ENCODE data around the gene NFKBIE.
"Not testable (repeated sequence)": the region's sequence is repeated elsewhere in the genome, so short reads cannot be mapped to it uniquely, and the experiment has no call there.

Gene NFKBIE

DNA sequence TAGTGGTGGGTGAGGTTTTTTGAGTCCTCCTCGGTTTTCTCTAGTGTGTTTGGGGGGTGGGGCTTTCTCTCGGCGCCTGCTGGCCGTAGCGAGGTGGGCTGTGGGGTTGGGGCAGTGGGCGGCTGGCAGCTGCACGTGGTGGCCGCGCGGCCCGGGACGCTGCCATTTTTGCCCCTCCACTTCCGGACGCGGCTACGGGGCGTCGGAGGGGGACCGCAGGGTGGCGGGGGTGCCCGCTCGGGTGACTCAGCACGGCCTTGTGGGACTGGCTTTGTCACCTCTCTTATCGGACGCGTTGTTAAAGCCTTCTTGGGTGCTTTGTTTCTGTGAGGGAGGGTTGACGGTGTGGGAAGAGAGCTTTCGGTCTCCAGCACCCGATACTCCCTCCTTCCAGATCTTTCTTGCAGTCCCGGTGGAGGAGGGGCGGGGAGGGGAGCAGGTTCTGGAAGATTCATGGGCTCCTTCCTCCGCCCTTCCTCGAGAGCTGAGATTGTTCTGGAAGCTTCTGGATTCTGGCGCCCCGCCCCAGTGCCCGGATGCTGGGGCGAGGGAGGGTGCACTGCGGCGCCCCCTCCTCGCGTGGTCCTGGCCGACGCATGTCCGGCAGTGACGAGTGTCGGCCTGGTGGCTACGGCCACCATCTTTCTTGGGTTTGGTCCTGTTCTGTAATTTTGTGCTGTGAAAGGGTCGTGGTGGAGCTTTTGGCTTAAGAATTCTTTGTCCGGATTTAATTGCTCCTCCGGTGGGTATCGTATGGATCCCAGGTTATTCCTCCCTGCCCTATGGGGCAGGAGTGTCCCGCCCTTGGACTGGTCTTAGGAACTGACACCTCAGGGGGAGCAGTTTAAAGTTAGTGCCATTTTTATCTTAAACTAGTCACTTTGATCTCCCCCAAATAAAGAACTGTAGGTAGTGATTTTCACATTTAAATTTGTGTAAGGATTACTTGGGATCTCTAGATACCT is 17.7 kb downstream of the NFKBIE start:
- peak; percentile 75 to 78 (median 78) for DNase-seq (ENCODE audit: low read depth in 2 of 3, low spot score in 2 of 3)

DNA sequence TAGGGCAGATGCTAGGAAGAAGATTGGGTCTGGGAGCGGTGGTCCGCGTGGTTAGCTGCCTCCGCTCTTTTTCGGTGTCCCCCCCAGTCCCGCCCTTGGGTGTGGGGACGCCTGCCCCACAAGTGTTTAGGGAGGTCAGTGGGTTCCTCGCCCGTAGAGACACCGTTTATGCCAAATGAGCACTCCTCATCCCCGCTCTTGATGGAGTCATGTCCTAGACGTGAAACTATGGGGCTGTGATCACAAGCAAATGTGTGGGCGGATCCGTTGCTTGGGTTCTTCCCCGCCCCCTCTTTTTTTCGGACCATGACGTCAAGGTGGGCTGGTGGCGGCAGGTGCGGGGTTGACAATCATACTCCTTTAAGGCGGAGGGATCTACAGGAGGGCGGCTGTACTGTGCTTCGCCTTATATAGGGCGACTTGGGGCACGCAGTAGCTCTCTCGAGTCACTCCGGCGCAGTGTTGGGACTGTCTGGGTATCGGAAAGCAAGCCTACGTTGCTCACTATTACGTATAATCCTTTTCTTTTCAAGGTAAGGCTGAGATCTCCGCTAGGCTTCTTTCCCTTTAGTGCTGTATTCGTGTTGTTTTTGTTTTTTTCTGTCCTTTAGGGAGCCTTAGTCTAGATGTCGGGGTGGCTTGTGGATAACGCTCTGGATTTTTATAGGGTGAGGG is 18.6 kb downstream of the NFKBIE start, which contains the start of gene HSP90AB1:
Gene HSP90AB1, plus strand, starts transcription at position 439 of the 675 bp plus-strand sequence. CDS start 1,529 bp downstream, outside the sequence.
- DNase-seq (ENCODE audit: low read depth in 2 of 3, low spot score in 2 of 3) = peak; percentile 90 to 92 (median 90)

DNA sequence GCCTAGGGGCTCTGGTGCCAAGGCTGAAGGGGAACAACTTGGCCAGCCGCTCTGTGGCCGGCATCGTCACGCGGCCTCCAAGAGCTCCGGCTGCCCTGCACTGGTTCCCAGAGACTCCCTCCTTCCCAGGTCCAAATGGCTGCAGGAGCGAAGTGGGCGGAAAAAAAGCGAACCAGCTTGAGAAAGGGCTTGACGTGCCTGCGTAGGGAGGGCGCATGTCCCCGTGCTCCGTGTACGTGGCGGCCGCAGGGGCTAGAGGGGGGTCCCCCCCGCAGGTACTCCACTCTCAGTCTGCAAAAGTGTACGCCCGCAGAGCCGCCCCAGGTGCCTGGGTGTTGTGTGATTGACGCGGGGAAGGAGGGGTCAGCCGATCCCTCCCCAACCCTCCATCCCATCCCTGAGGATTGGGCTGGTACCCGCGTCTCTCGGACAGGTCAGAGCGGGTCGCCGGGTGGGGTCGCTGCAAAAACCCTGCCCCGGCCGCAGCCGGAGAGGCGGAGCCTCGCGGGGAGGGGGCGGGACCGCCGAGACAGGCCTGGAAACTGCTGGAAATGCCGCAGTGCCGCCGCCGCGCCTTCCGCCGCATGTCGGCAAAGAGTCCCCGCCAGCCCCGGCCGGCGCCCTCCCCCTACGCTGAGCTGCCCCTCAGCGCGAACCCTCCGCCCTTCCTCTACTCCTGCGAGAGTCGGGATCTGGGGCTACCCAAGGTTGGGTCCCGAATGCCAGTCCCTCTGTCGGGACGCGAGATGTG is 19.3 kb downstream of the NFKBIE start:
- DNase-seq (ENCODE audit: low read depth in 2 of 3, low spot score in 2 of 3) = peak; percentile 75 to 82 (median 79)

DNA sequence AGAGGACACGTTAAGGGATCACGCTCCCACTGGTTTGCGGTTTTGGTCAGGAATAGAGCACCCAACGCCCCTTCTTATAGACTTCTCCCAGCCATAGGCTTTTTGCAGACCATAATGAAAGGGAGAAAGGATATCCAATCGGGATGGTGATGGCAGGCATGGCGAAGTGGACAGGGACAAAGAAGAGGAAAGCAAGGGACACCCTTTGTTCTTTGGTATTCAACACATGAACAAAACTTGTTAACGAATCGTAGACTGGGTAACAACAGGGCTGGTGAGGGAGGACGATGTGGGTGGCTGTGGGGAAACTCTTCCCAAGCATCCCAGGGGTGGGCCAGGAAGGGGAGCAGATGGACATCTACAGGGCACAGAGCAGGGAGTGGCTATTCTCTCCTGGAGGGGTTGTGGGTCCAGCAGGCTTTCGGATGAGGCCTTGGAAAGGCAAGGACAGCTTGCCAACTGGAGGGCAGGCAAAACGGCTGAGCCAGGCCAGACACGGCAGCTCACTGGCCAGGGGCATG is 19.9 kb downstream of the NFKBIE start:
- DNase-seq (ENCODE audit: low read depth in 2 of 3, low spot score in 2 of 3) = no peak

DNA sequence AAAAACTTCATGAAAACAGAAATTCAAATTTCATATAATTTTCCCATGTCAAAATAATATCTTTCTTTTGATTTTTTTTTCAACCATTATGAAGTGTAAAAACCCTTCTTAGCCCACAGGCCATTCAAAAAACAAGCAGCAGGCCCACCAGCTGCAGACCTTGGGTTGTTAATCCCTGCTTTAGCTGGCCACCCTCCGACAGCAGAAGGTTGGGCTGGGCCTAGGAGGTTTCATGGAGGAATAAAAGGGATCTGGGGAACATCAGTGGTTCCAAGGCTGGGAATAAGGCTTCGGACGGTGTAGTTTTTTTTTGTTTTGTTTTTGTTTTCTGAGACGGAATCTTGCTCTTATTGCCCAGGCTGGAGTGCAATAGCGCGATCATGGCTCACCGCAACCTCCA is 22.0 kb downstream of the NFKBIE start:
- DNase-seq (ENCODE audit: low read depth in 2 of 3, low spot score in 2 of 3) = no peak

DNA sequence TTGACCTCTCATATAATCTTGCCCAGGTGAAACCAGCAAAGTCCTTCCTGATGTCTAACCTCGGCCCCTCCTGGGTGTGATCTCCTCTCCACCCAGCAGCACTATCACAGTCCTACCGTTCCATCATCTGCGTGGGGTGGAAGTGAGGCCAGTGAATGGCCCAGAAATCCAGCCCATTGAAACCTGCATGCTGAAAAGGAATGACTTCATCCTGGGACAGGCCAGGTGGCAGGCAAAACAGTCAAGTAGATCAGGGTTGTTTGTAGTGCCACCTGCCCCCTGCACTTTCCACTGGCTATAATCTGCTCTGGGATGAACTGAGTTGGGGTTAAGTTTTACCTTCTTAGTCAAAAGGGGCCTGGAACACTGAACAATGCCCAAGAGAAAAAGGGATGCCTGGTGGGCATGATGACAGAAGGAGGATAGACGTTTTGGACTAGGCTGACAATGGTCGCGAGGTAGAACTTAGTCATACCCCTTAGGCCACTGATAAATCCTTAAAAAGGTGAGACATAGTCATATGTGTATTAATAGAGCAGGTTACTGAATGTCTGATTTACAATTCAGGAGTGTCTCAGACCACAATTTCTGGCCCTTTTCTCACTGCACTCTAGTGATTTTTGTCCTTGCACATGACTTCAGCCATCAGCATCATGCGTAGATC is 26.5 kb downstream of the NFKBIE start:
- no peak for DNase-seq (ENCODE audit: low read depth in 2 of 3, low spot score in 2 of 3)

DNA sequence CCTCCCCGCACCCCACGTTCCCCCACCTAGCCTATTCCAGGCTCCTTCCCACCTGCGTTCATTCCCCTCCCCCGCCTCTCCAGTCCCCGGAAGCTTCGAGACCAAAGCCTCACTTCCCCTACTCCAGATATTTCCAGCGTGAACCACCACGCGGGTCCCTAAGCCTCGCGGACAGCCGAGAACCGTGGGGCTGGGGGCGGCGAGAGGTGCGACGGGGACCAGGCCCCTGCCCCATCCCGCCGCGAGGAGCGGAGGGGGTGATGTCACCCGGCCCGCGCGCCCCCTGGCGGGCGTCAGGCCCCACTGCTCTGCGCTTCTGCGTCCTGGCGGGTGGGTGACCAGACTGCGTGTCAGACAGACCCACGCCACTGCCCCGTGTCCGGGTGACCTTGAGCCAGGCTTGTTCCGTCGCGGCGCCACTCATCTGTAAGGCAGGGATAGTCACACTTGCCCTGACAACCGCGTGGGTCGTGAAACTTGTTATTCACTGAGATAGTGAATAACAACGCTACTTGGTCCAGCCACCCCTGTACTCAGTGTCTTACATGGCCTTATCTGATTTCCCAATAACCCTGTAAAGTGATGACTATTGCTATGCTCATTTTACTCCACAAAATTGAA is 27.4 kb downstream of the NFKBIE start:
- peak in 2 of 3 experiments; percentile 73 to 87 for DNase-seq (ENCODE audit: low read depth in 2 of 3, low spot score in 2 of 3)

DNA sequence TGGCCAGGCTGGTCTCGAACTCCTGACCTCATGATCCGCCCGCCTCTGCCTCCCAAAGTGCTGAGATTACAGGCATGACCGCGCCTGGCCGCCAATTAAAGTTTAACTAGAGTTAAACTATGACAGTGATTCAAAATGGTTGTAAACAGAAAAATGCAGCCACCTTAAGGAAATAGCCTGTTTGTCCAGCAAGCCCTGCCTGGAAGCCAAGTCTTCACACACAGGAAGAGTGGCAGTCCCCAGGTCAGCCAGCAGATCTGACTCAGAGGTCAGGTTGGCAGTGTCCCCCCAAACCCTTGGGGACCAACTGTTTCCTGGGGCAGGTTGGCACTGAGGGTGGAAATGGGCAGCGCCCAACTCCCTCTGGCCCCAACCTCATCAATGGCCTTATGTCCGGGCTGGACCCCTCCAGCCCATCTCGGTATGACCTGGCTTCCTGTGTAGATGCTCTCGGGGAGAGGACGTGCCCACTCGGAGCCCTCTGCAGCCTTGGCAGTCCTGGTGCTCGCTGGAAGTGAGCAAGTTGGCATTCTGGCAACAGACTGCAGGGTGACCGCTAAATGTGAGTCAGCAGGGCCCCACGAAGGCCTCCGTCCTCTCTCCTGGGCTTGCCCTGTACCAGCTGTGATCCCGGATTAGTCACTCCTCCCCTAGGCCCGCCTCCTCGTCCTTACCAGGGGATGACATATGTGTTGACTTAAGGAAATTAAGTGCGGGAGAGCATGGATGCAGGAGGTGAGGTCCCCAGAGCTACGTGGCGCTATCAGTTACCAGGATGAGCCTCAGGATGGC is 28.1 kb downstream of the NFKBIE start:
- DNase-seq (ENCODE audit: low read depth in 2 of 3, low spot score in 2 of 3) = no peak

DNA sequence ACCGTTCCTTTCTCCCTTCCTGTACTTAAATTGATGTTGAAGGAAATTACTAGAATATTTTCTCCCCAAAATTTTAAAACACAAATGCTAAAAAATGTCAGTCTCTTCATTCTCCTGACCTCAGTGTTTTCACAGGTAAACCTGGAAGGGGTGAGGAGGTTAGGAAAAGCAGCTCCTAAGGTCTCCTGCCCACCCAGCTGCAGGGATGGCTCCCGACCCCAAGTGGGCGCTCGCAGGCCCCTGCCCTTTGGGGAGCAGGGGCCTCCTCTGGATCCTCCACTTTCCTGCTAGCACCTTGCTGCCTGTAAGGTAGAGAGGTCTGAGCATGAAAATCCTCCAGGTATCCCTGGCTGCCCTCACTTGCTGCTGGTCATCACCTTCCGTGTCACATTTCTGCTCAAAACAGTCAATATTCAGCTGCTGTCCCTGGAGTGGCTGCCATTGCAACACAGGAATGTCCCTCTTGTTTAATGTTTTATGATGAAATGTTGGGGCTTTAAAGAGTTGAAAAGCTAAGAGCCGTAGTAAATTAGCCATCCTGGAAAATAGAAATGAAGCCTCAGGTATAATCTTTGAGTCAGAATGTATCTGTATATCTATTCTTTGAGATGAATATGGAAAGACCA is 29.3 kb downstream of the NFKBIE start:
- no peak for DNase-seq (ENCODE audit: low read depth in 2 of 3, low spot score in 2 of 3)

DNA sequence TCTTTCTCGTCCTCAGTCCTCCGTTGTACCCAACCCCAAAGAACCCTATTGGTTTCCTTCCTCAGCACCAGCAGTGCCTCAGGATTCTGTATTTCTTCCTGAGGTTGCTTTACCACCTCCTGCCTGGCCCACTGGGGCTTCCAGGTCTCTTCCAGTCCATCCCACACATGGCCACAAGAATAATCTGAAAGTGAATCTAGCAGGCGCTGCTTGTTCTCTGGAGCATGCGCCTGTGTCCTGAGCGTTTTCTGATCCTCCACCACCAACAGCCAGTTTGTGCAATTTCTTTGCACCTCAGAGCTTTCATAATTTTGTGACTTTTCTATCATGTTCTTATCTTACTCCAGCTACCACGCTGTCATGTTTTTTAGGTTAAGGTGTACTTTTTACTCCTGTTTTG is 30.1 kb downstream of the NFKBIE start:
- DNase-seq (ENCODE audit: low read depth in 2 of 3, low spot score in 2 of 3) = no peak

DNA sequence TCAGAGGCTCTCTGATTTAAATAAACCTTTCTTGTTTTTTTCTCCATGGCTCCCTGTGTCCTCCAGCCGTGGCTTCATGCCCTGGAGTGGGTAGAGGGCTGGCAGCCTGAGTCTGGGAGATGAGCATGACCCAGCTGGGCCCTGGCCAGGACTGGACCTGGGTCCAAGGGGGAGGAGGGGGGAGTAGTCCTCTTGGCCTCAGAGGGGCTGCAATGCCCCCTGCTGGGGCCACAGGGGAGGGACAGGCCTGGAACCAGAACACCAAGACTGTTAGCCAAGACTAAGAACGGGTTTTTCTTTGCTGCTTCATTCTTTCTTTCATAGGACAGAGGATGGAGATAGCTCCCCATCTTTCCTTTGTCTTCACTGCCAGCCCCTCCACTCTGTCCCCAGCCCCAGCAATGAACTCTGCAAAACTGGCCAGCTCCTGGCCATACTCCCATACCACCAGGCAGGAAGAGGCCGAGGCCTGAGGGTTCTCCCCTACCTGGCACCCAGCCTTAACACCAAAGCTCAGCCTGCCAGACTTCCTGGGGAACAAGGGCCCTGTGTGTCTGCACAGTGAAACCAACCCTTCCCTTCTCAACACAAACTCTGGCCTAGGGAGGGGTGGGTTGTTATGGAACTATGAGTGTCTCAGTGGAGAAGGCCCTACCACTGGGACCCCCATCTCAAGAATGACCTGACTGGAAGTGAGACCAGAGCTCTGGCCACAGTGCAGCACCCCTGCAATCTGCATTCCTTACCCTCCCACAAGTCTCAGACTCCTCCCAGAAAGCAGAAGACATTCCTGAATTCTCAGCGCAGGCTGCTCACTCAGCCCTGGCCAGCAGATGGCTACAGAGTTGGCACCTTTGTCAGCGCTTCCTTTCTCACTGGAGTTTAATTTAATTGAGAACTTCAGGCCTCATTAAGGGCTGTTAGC is 31.0 kb downstream of the NFKBIE start:
- no peak for DNase-seq (ENCODE audit: low read depth in 2 of 3, low spot score in 2 of 3)

DNA sequence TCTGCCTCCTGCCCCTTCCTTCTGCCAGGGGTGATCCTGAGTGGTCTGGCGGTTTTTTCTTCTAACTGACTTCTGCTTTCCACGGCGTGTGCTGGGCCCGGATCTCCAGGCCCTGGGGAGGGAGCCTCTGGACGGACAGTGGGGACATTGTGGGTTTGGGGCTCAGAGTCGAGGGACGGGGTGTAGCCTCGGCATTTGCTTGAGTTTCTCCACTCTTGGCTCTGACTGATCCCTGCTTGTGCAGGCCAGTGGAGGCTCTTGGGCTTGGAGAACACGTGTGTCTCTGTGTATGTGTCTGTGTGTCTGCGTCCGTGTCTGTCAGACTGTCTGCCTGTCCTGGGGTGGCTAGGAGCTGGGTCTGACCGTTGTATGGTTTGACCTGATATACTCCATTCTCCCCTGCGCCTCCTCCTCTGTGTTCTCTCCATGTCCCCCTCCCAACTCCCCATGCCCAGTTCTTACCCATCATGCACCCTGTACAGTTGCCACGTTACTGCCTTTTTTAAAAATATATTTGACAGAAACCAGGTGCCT is 31.7 kb downstream of the NFKBIE start:
- DNase-seq (ENCODE audit: low read depth in 2 of 3, low spot score in 2 of 3) = no peak

DNA sequence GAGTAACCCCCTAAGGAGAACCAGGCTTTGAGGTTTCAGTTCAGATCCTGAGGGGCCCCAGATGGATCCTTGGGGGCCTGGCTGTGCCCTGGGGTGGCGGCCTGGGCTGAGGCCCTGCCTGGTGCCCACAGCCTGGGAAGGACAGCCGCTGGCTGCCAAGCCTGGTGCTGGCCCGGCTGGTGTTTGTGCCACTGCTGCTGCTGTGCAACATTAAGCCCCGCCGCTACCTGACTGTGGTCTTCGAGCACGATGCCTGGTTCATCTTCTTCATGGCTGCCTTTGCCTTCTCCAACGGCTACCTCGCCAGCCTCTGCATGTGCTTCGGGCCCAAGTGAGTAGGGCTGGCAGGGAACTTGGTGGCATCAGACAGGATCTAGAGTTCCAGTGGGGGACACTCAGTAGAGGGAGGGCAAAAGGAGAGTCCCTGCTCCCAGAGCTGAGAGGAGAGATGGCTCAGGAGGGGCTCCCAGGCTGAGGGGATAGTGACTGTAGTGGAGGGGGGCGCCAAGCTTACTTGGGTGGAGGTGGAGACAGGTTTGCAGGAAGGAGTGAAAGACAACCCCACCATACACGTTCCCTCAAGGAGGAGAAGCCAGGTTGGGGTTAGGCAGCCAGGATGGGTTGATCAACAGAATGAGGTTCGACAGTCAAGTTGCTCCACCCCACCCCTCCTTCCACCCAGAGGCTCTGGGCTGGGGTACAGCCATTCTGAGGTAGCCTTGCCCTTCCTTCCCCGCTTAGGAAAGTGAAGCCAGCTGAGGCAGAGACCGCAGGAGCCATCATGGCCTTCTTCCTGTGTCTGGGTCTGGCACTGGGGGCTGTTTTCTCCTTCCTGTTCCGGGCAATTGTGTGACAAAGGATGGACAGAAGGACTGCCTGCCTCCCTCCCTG is 32.4 kb downstream of the NFKBIE start:
- DNase-seq (ENCODE audit: low read depth in 2 of 3, low spot score in 2 of 3) = no peak

DNA sequence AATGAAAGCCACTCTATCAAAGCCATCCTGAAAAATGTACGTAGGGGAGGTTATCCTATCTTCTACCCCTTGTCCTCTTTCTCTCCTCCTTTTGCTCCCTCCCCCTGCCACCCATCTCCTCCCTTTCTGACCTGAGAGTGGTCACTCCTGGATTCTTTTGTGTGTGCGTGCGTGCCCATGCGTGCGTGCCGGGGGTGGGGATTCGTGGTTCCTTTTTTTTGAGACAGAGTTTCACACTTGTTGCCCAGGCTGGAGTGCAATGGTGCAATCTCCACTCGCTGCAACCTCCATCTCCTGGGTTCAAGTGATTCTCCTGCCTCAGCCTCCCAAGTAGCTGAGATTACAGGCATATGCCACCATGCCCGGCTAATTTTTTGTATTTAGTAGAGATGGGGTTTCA is 33.9 kb downstream of the NFKBIE start:
- not testable (repeated sequence) for DNase-seq (ENCODE audit: low read depth in 2 of 3, low spot score in 2 of 3)

DNA sequence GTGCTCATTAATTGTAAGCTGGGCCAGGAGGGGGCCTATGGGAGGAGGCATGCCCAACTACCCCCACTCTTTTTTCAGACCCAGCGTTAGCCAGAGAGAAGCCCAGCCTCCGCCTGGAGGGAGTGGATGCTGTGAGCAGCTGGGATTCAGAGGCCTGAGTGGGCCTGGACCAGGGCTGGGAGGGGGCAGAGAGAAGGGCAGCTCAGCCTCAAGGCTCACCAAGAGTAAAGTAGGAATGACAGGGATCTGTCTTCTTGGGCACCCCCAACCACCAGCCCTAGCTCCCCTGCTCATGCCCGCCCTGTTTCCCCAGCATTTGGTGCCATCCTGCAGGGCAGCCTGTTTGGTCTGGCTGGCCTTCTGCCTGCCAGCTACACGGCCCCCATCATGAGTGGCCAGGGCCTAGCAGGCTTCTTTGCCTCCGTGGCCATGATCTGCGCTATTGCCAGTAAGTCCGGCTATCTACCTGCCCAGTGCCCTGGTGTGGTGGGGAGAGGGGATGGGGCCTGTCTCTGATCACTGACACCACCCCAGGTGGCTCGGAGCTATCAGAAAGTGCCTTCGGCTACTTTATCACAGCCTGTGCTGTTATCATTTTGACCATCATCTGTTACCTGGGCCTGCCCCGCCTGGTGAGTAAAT is 35.2 kb downstream of the NFKBIE start:
- no peak for DNase-seq (ENCODE audit: low read depth in 2 of 3, low spot score in 2 of 3)

DNA sequence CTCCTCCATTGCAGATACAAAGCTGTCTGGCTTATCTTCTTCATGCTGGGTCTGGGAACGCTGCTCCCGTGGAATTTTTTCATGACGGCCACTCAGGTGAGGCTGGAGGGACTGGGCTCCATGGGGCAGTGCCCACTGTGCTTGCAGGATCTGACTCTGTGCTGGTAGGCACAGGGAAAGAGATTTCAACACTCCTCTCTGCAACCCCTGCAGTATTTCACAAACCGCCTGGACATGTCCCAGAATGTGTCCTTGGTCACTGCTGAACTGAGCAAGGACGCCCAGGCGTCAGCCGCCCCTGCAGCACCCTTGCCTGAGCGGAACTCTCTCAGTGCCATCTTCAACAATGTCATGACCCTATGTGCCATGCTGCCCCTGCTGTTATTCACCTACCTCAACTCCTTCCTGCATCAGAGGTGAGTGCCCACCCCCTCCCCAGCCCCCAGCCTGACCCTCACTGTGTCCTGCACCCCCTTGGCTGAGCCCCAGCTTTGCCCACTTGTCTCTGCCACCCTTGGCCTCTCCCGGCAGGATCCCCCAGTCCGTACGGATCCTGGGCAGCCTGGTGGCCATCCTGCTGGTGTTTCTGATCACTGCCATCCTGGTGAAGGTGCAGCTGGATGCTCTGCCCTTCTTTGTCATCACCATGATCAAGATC is 35.8 kb downstream of the NFKBIE start:
- DNase-seq (ENCODE audit: low read depth in 2 of 3, low spot score in 2 of 3) = no peak
